ENCODE measurements around the gene BABAM2. TPM values are rescaled to one million over a fixed set of nuclear protein-coding genes. Genes with fewer than 3 reads are reported as not detected.

The BABAM2 gene
- total RNA-seq, 1 donor from 2014 or later, result 33.9 TPM

- Mint-ChIP-seq H3K36me3 (ENCODE audit: low read depth) (no peaks in the 10 kb centered on the region), H3K27me3 (ENCODE audit: low read depth) (no peaks in the 10 kb centered on the region), H3K4me3 (ENCODE audit: unreplicated experiment) (no peak overlapping the region), H3K9me3 (ENCODE audit: low read depth) (no peaks in the 10 kb centered on the region), H3K4me1 (ENCODE audit: low read depth) (peaks cover 80% of the 10 kb centered on the region), H3K27ac (ENCODE audit: unreplicated experiment) (peak overlapping the region; percentile 92)
- peak; percentile 2 for DNase-seq (ENCODE audit: low spot score)
- TF ChIP-seq CTCF (IDR thresholded peaks at IDR 0.05), result no peak
These were observed 452.8 kb downstream of the BABAM2 start for GRCh38 chr2:28343184-28343942.

GRCh38 chr2:28343971-28344715, 453.6 kb downstream of the BABAM2 start:
- Mint-ChIP-seq H3K36me3 (ENCODE audit: low read depth) (no peaks in the 10 kb centered on the region), H3K27ac (ENCODE audit: unreplicated experiment) (no peak overlapping the region), H3K4me3 (ENCODE audit: unreplicated experiment) (no peak overlapping the region), H3K9me3 (ENCODE audit: low read depth) (no peaks in the 10 kb centered on the region), H3K27me3 (ENCODE audit: low read depth) (no peaks in the 10 kb centered on the region), H3K4me1 (ENCODE audit: low read depth) (peaks cover 72% of the 10 kb centered on the region)
- peak; percentile 58 for DNase-seq (ENCODE audit: low spot score)
- TF ChIP-seq CTCF (IDR thresholded peaks at IDR 0.05), result no peak

GRCh38 chr2:28344756-28345373, 454.3 kb downstream of the BABAM2 start:
- H3K27ac Mint-ChIP-seq (ENCODE audit: unreplicated experiment), result no peak overlapping the region
- no peaks in the 10 kb centered on the region for H3K9me3 Mint-ChIP-seq (ENCODE audit: low read depth)
- no peaks in the 10 kb centered on the region for H3K36me3 Mint-ChIP-seq (ENCODE audit: low read depth)
- TF ChIP-seq CTCF (IDR thresholded peaks at IDR 0.05), result no peak
- no peak overlapping the region for H3K4me3 Mint-ChIP-seq (ENCODE audit: unreplicated experiment)
- H3K27me3 Mint-ChIP-seq (ENCODE audit: low read depth), result no peaks in the 10 kb centered on the region
- H3K4me1 Mint-ChIP-seq (ENCODE audit: low read depth), result peaks cover 65% of the 10 kb centered on the region
- peak; percentile 84 for DNase-seq (ENCODE audit: low spot score)

- no peak for TF ChIP-seq CTCF (IDR thresholded peaks at IDR 0.05)
- DNase-seq (ENCODE audit: low spot score), result peak; percentile 52
- Mint-ChIP-seq H3K27ac (ENCODE audit: unreplicated experiment) (no peak overlapping the region), H3K9me3 (ENCODE audit: low read depth) (no peaks in the 10 kb centered on the region), H3K27me3 (ENCODE audit: low read depth) (no peaks in the 10 kb centered on the region), H3K4me3 (ENCODE audit: unreplicated experiment) (no peak overlapping the region), H3K36me3 (ENCODE audit: low read depth) (no peaks in the 10 kb centered on the region), H3K4me1 (ENCODE audit: low read depth) (peaks cover 59% of the 10 kb centered on the region)
These were observed 455.1 kb downstream of the BABAM2 start for GRCh38 chr2:28345619-28346018.

GRCh38 chr2:28346587-28346986, 456.1 kb downstream of the BABAM2 start:
- peaks cover 50% of the 10 kb centered on the region for H3K4me1 Mint-ChIP-seq (ENCODE audit: low read depth)

More at GRCh38 chr2:28346587-28346986, 456.1 kb downstream of the BABAM2 start:
- peak; percentile 71 for DNase-seq (ENCODE audit: low spot score)
- Mint-ChIP-seq H3K36me3 (ENCODE audit: low read depth) (no peaks in the 10 kb centered on the region), H3K4me3 (ENCODE audit: unreplicated experiment) (no peak overlapping the region), H3K27me3 (ENCODE audit: low read depth) (no peaks in the 10 kb centered on the region), H3K9me3 (ENCODE audit: low read depth) (no peaks in the 10 kb centered on the region), H3K27ac (ENCODE audit: unreplicated experiment) (peak overlapping the region; percentile 80)
- TF ChIP-seq CTCF (IDR thresholded peaks at IDR 0.05), result no peak
